ENCODE measurements around the gene RBKS. TPM values are rescaled to one million over a fixed set of nuclear protein-coding genes. Genes with fewer than 3 reads are reported as not detected.

Gene RBKS
- total RNA-seq, 1 donor from 2014 or later: 2.0 TPM

- Mint-ChIP-seq H3K36me3 (ENCODE audit: low read depth, unreplicated experiment) (peaks cover under 1% of the 10 kb centered on the region), H3K4me1 (ENCODE audit: unreplicated experiment) (peaks cover 9% of the 10 kb centered on the region), H3K9me3 (ENCODE audit: unreplicated experiment) (no peaks in the 10 kb centered on the region), H3K4me3 (ENCODE audit: unreplicated experiment) (no peak overlapping the region), H3K27ac (ENCODE audit: unreplicated experiment) (no peak overlapping the region), H3K27me3 (ENCODE audit: unreplicated experiment) (peaks cover 6% of the 10 kb centered on the region)
- DNase-seq (ENCODE audit: low spot score): no peak
- no peak for TF ChIP-seq CTCF (IDR thresholded peaks at IDR 0.05; ENCODE audit: unreplicated experiment)
These were observed 87.6 kb downstream of the RBKS start for GRCh38 chr2:27802547-27802946.

- H3K36me3 Mint-ChIP-seq (ENCODE audit: low read depth, unreplicated experiment): peaks cover 3% of the 10 kb centered on the region
- H3K4me3 Mint-ChIP-seq (ENCODE audit: unreplicated experiment): no peak overlapping the region
- peaks cover 16% of the 10 kb centered on the region for H3K4me1 Mint-ChIP-seq (ENCODE audit: unreplicated experiment)
- DNase-seq (ENCODE audit: low spot score): no peak
- H3K27ac Mint-ChIP-seq (ENCODE audit: unreplicated experiment): no peak overlapping the region
- no peaks in the 10 kb centered on the region for H3K9me3 Mint-ChIP-seq (ENCODE audit: unreplicated experiment)
- TF ChIP-seq CTCF (IDR thresholded peaks at IDR 0.05; ENCODE audit: unreplicated experiment): no peak
- peaks cover 8% of the 10 kb centered on the region for H3K27me3 Mint-ChIP-seq (ENCODE audit: unreplicated experiment)
These were observed 89.3 kb downstream of the RBKS start for GRCh38 chr2:27800856-27801255.

GRCh38 chr2:27799646-27800010 is 90.6 kb downstream of the RBKS start:
- Mint-ChIP-seq H3K4me3 (ENCODE audit: unreplicated experiment) (no peak overlapping the region), H3K4me1 (ENCODE audit: unreplicated experiment) (peaks cover 26% of the 10 kb centered on the region)
- DNase-seq (ENCODE audit: low spot score): no peak

GRCh38 chr2:27798948-27799645 is 91.1 kb downstream of the RBKS start:
- Mint-ChIP-seq H3K27me3 (ENCODE audit: unreplicated experiment) (peaks cover 8% of the 10 kb centered on the region), H3K36me3 (ENCODE audit: low read depth, unreplicated experiment) (peaks cover 3% of the 10 kb centered on the region), H3K27ac (ENCODE audit: unreplicated experiment) (no peak overlapping the region), H3K4me3 (ENCODE audit: unreplicated experiment) (no peak overlapping the region), H3K9me3 (ENCODE audit: unreplicated experiment) (no peaks in the 10 kb centered on the region), H3K4me1 (ENCODE audit: unreplicated experiment) (peaks cover 26% of the 10 kb centered on the region)
- no peak for DNase-seq (ENCODE audit: low spot score)
- TF ChIP-seq CTCF (IDR thresholded peaks at IDR 0.05; ENCODE audit: unreplicated experiment): no peak

More at GRCh38 chr2:27799646-27800010, 90.6 kb downstream of the RBKS start:
- H3K36me3 Mint-ChIP-seq (ENCODE audit: low read depth, unreplicated experiment): peaks cover 3% of the 10 kb centered on the region
- no peak for TF ChIP-seq CTCF (IDR thresholded peaks at IDR 0.05; ENCODE audit: unreplicated experiment)
- H3K9me3 Mint-ChIP-seq (ENCODE audit: unreplicated experiment): no peaks in the 10 kb centered on the region
- peaks cover 8% of the 10 kb centered on the region for H3K27me3 Mint-ChIP-seq (ENCODE audit: unreplicated experiment)
- H3K27ac Mint-ChIP-seq (ENCODE audit: unreplicated experiment): no peak overlapping the region

- no peak overlapping the region for H3K4me3 Mint-ChIP-seq (ENCODE audit: unreplicated experiment)
- TF ChIP-seq CTCF (IDR thresholded peaks at IDR 0.05; ENCODE audit: unreplicated experiment): no peak
- no peak for DNase-seq (ENCODE audit: low spot score)
- H3K4me1 Mint-ChIP-seq (ENCODE audit: unreplicated experiment): peaks cover 26% of the 10 kb centered on the region
- H3K36me3 Mint-ChIP-seq (ENCODE audit: low read depth, unreplicated experiment): peaks cover 3% of the 10 kb centered on the region
- H3K27me3 Mint-ChIP-seq (ENCODE audit: unreplicated experiment): peaks cover 8% of the 10 kb centered on the region
- no peaks in the 10 kb centered on the region for H3K9me3 Mint-ChIP-seq (ENCODE audit: unreplicated experiment)
- H3K27ac Mint-ChIP-seq (ENCODE audit: unreplicated experiment): no peak overlapping the region
These were observed 91.7 kb downstream of the RBKS start for GRCh38 chr2:27798486-27798885.
